Liver (tissue), 3 donors: ENCODE data around the gene TBCCD1.

Experiments used
- GABPA ChIP-seq, 2 donors: IDR thresholded peaks in 1 of 2; conservative IDR thresholded peaks in 1 of 2; 2 replicates each; pipeline ENCODE4 v1.6.1; 2016; ENCODE audit warnings: antibody characterized with exemption in 2 of 2, mild to moderate bottlenecking in 1 of 2, moderate library complexity in 1 of 2
- NR2F2 ChIP-seq: IDR thresholded peaks from 2 replicates; pipeline ENCODE4 v1.6.1; 2016; ENCODE audit warnings: antibody characterized with exemption
- SP1 ChIP-seq: IDR thresholded peaks from 2 replicates; pipeline ENCODE4 v1.6.1; 2018; ENCODE audit warnings: antibody characterized with exemption, mild to moderate bottlenecking
- YY1 ChIP-seq: IDR thresholded peaks from 2 replicates; pipeline ENCODE4 v1.6.1; 2016; ENCODE audit warnings: antibody characterized with exemption, mild to moderate bottlenecking
- TF ChIP-seq, protein P1 (sequence below): fragments of 150-350 bp; IDR thresholded peaks from 2 replicates; pipeline ENCODE4 v1.5.1; 2017; ENCODE audit warnings: improper control_type of control experiment, low read depth, low read length; ENCODE audit not compliant: missing input control
- TF ChIP-seq, protein P2 (sequence below): IDR thresholded peaks from 2 replicates; pipeline ENCODE4 v1.6.1; 2016; ENCODE audit warnings: antibody characterized with exemption
- donor health status: healthy.
- donor health status: healthy.

DNA sequence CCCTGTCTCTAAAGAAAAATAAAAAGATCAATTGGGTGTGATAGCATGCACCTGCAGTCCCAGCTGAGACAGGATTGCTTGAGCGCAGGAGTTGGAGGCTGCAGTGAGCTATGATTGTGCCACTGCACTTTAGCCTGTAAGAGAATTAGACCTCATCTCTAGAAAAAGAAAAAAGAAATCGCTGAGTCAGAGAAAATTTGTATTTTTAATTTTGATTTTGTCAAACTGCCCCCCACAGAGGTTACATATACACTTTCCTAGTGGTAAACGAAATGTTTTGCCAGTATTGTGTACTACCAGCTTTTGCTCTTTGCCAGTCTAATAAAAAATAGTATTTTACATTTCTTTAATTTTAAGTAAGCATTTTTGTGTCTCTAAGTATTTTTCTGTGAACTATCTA is 17.6 kb downstream of the TBCCD1 start:
- no peak for TF ChIP-seq NR2F2
- TF ChIP-seq, protein P1, sequence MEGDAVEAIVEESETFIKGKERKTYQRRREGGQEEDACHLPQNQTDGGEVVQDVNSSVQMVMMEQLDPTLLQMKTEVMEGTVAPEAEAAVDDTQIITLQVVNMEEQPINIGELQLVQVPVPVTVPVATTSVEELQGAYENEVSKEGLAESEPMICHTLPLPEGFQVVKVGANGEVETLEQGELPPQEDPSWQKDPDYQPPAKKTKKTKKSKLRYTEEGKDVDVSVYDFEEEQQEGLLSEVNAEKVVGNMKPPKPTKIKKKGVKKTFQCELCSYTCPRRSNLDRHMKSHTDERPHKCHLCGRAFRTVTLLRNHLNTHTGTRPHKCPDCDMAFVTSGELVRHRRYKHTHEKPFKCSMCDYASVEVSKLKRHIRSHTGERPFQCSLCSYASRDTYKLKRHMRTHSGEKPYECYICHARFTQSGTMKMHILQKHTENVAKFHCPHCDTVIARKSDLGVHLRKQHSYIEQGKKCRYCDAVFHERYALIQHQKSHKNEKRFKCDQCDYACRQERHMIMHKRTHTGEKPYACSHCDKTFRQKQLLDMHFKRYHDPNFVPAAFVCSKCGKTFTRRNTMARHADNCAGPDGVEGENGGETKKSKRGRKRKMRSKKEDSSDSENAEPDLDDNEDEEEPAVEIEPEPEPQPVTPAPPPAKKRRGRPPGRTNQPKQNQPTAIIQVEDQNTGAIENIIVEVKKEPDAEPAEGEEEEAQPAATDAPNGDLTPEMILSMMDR, result no peak
- TF ChIP-seq, protein P2, sequence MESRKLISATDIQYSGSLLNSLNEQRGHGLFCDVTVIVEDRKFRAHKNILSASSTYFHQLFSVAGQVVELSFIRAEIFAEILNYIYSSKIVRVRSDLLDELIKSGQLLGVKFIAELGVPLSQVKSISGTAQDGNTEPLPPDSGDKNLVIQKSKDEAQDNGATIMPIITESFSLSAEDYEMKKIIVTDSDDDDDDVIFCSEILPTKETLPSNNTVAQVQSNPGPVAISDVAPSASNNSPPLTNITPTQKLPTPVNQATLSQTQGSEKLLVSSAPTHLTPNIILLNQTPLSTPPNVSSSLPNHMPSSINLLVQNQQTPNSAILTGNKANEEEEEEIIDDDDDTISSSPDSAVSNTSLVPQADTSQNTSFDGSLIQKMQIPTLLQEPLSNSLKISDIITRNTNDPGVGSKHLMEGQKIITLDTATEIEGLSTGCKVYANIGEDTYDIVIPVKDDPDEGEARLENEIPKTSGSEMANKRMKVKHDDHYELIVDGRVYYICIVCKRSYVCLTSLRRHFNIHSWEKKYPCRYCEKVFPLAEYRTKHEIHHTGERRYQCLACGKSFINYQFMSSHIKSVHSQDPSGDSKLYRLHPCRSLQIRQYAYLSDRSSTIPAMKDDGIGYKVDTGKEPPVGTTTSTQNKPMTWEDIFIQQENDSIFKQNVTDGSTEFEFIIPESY, result no peak
- TF ChIP-seq SP1, result no peak
- TF ChIP-seq GABPA (IDR thresholded peaks at IDR 0.05 in 1 of 2, conservative IDR thresholded peaks at IDR 0.05 in 1 of 2), result no peak
- TF ChIP-seq YY1, result no peak
